ENCODE measurements around the gene SEBOX. TPM values are rescaled to one million over a fixed set of nuclear protein-coding genes. Genes with fewer than 3 reads are reported as not detected.

SEBOX gene
- total and polyA plus RNA-seq, 2 of the 8 experiments (the other 6 are each of a cell fraction or from before 2014, with no cell fraction given), result not detected

- H2BK12ac ChIP-seq (ENCODE audit: low read depth, low read length), result no peak overlapping the region
- no peaks in the 10 kb centered on the region for H3K27me3 ChIP-seq (replicated peaks in 1 of 4; ENCODE audit: control insufficient read depth in 3 of 4, extremely low read depth in 1 of 4, insufficient read depth in 3 of 4, low read length in 3 of 4)
- H4K20me1 ChIP-seq (replicated peaks in 1 of 2; ENCODE audit: control insufficient read depth in 1 of 2, insufficient read depth in 2 of 2, low read length in 2 of 2), result peaks cover 10 to 22% of the 10 kb centered on the region in 2 experiments
- TF ChIP-seq MAFK (IDR thresholded peaks at IDR 0.05; ENCODE audit: low read depth, low read length), result no peak
- TF ChIP-seq, protein P1, sequence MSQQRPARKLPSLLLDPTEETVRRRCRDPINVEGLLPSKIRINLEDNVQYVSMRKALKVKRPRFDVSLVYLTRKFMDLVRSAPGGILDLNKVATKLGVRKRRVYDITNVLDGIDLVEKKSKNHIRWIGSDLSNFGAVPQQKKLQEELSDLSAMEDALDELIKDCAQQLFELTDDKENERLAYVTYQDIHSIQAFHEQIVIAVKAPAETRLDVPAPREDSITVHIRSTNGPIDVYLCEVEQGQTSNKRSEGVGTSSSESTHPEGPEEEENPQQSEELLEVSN (IDR thresholded peaks at IDR 0.05), result no peak
- TF ChIP-seq JUND (IDR thresholded peaks at IDR 0.05; ENCODE audit: low read length), result no peak
- no peak for TF ChIP-seq CEBPB (IDR thresholded peaks at IDR 0.05; ENCODE audit: low read depth, low read length)
- TF ChIP-seq TEAD4 (IDR thresholded peaks at IDR 0.05; ENCODE audit: low read depth, low read length), result no peak
- H3K23ac ChIP-seq (ENCODE audit: insufficient read length), result no peak overlapping the region
- no peak for FAIRE-seq
- peaks cover 10 to 41% (median 32%) of the 10 kb centered on the region in 4 experiments for H3K36me3 ChIP-seq (ENCODE audit: control insufficient read depth in 2 of 4, insufficient read depth in 4 of 4, low read length in 3 of 4)
- H2BK5ac ChIP-seq (ENCODE audit: low read depth, low read length), result no peak overlapping the region
- H3K27ac ChIP-seq (ENCODE audit: low read depth, low read length), result no peak overlapping the region
- H2AK5ac ChIP-seq (ENCODE audit: low read depth, low read length), result no peak overlapping the region
- H3K9ac ChIP-seq (replicated peaks in 1 of 4; ENCODE audit: extremely low read depth in 1 of 4, low read depth in 3 of 4, low read length in 3 of 4), result no peak overlapping the region
- peaks cover 24 to 57% of the 10 kb centered on the region in 2 experiments for H3K79me2 ChIP-seq (ENCODE audit: control insufficient read depth in 1 of 2, insufficient read depth in 2 of 2, low read length in 2 of 2)
- H3K4me2 ChIP-seq (ENCODE audit: insufficient read depth in 1 of 2, low read depth in 2 of 2, low read length in 2 of 2), result no peak overlapping the region
- no peak overlapping the region for H2BK15ac ChIP-seq (ENCODE audit: low read length)
- H4K91ac ChIP-seq (replicated peaks; ENCODE audit: insufficient read length, low read length), result no peak overlapping the region
- H2BK20ac ChIP-seq (ENCODE audit: low read length), result no peak overlapping the region
- 0 out of 2 replicates have a peak, but pooled peaks cover 4% of the 10 kb centered on the region for H3K79me1 ChIP-seq (ENCODE audit: low read depth, low read length)
- DNase-seq (ENCODE audit: low read depth in 1 of 2, low spot score in 2 of 2), result peak in 1 of 2 experiments; percentile 8
- H3K14ac ChIP-seq (ENCODE audit: insufficient read length), result no peak overlapping the region
- POLR2A ChIA-PET (ENCODE audit: partially characterized antibody), result interaction anchor here (0.9 to 2.1 kb wide), 5 partner anchors 9 to 75 kb away, joined by 3 to 8 read pairs (median 3); partner anchors contain the start of genes IFT20, TNFAIP1 and VTN
- no peaks in the 10 kb centered on the region for H3K9me3 ChIP-seq (ENCODE audit: insufficient read depth in 2 of 2, low read depth in 1 of 2, low read length in 1 of 2)
- CTCF ChIA-PET (ENCODE audit: partially characterized antibody), result interaction anchor here (1.3 kb wide), 1 partner anchor 8 kb away, joined by 4 read pairs; no protein-coding TSS in a partner anchor
- H3K4ac ChIP-seq (replicated peaks; ENCODE audit: insufficient read length, low read depth, low read length), result no peak overlapping the region
- H4K5ac ChIP-seq (ENCODE audit: insufficient read length, low read depth, low read length), result no peak overlapping the region
- no peaks in the 10 kb centered on the region; the same call in 1 of the 2 replicates for H3K23me2 ChIP-seq (ENCODE audit: low read depth, low read length)
- H3K4me3 ChIP-seq (ENCODE audit: extremely low read depth in 1 of 4, insufficient read depth in 2 of 4, low read depth in 3 of 4, low read length in 4 of 4), result no peak overlapping the region
- no peak overlapping the region for H2AFZ ChIP-seq (ENCODE audit: low read length)
- WGBS, 2 experiments (ENCODE audit: extremely low coverage in 1 of 2, insufficient coverage in 1 of 2, insufficient read length in 1 of 2, insufficient replicate concordance in 2 of 2, low coverage in 1 of 2, low lambda C conversion rate in 2 of 2, missing lambda C conversion rate in 1 of 2), result 90% methylated on average over 7 of the region's 7 CpGs; no CpG with 5 or more reads in 1 of the 2 experiments
- H3K4me1 ChIP-seq (replicated peaks in 1 of 4; ENCODE audit: control insufficient read depth in 3 of 4, insufficient read depth in 4 of 4, low read length in 3 of 4), result peaks cover 0 to 3% (median 0%) of the 10 kb centered on the region in 4 experiments; a peak in 2 of 7 replicates
- no peak overlapping the region for H3K18ac ChIP-seq (ENCODE audit: extremely low read depth, low read length)
- H2BK120ac ChIP-seq (replicated peaks; ENCODE audit: low read depth, low read length), result no peak overlapping the region
- H4K8ac ChIP-seq (ENCODE audit: extremely low read depth, insufficient read depth, low read length), result no peak overlapping the region
- no peak overlapping the region for H3K56ac ChIP-seq (replicated peaks; ENCODE audit: insufficient read length, low read depth, low read length)
Observed at GRCh38 chr17:28326114-28326513, 38.9 kb downstream of the SEBOX start.
